ENCODE measurements around the gene IGDCC3.

DNA sequence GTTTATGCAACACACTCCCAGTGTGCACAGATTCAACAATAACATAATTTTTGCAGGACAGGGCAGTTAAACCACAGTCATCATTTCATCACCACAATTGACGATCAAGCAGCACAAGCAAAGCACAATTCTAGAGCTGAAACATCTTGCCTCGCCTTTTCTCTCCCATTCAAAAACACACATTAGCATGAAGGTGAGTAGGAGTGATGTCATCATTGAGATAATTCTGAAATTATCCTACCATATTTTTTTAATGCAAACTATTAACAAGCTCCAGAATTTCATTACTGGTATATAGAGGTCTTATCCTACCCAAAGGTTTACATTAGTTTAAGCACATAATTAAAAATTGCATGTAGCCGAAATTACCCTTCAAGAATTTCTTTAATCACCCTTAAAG lies 3.5 kb downstream of the IGDCC3 start:
- TF ChIP-seq CTCF (IDR thresholded peaks at IDR 0.05) (no peak), EZH2 (IDR thresholded peaks at IDR 0.05; ENCODE audit: borderline replicate concordance, insufficient read depth, low read depth, low read length, poor library complexity, severe bottlenecking) (no peak)
